GM23248 (cell line): ENCODE data around the gene RCOR1.

ENCODE experiments used
- EZH2 ChIP-seq: fragments of 200-600 bp; sonication (generic); IDR thresholded peaks from 2 replicates; pipeline ENCODE4 v1.6.1; 2018; ENCODE audit warnings: antibody characterized with exemption, mild to moderate bottlenecking; ENCODE audit not compliant: insufficient read depth, poor library complexity, severe bottlenecking
- EZH2phosphoT487 ChIP-seq: fragments of 200-600 bp; sonication (generic); IDR thresholded peaks from 2 replicates; pipeline ENCODE4 v1.6.1; 2018; ENCODE audit warnings: antibody characterized with exemption, moderate library complexity, mild to moderate bottlenecking, low read depth; ENCODE audit not compliant: insufficient read depth

- TF ChIP-seq EZH2, result no peak
- no peak for TF ChIP-seq EZH2phosphoT487
Observed at GRCh38 chr14:102644523-102644922, 52.1 kb downstream of the RCOR1 start.
